IMR-90 (cell line): Measurements from ENCODE around the gene SLC18B1. TPM values are rescaled to one million over a fixed set of nuclear protein-coding genes. Genes with fewer than 3 reads are reported as not detected.

Experiments
- ATAC-seq: fragments of 200-7000 bp; cut with Tn5 transposase; 2 replicates; pipeline ENCODE4 v1.9.1; 2020; ENCODE audit warnings: low read depth, mild to moderate bottlenecking, moderate library complexity
- BruUV-seq: library from RNA; stranded (reverse); fragments of 400-500 nt; replicated peaks from 2 replicates; lab custom pipeline; 2021; lab: Mats Ljungman, UMichigan
- CTCF ChIA-PET: fragments of 300-600 bp; formaldehyde crosslinking; extraction: SDS; loops from one replicate; lab custom pipeline; 2021; ENCODE audit warnings: antibody characterized with exemption; lab: Yijun Ruan, JAX
- POLR2A ChIA-PET: fragments of 300-600 bp; sonication (Branson Sonifier 250); formaldehyde crosslinking; loops from one replicate; lab custom pipeline; 2022; ENCODE audit warnings: antibody characterized with exemption; ENCODE audit not compliant: unreplicated experiment; lab: Charles Lee
- DNase-seq: peaks from one replicate; pipeline ENCODE4 v3.0.0; 2013
- H2AFZ ChIP-seq: replicated peaks from 2 replicates; pipeline ENCODE3; 2013; ENCODE audit warnings: low read length, mild to moderate bottlenecking; ENCODE audit not compliant: poor library complexity
- H2AK5ac ChIP-seq: 2 replicates; pipeline ENCODE4 v1.6.1; 2013; ENCODE audit warnings: low read depth, low read length, inconsistent platforms
- H2AK9ac ChIP-seq: replicated peaks from 2 replicates; pipeline ENCODE3; 2013; ENCODE audit warnings: mild to moderate bottlenecking, low read depth, low read length, moderate library complexity; ENCODE audit not compliant: poor library complexity
- H2BK120ac ChIP-seq: 2 replicates; pipeline ENCODE4 v1.6.1; 2013; ENCODE audit warnings: low read depth, low read length, inconsistent platforms
- H2BK15ac ChIP-seq: 3 replicates; pipeline ENCODE4 v1.6.1; 2013; ENCODE audit warnings: low read depth, low read length, inconsistent platforms
- H2BK20ac ChIP-seq: 2 replicates; pipeline ENCODE4 v1.6.1; 2013; ENCODE audit warnings: low read depth, mild to moderate bottlenecking, inconsistent platforms, low read length, moderate library complexity
- H2BK5ac ChIP-seq: 2 replicates; pipeline ENCODE4 v1.6.1; 2013; ENCODE audit warnings: mild to moderate bottlenecking, low read depth, low read length, inconsistent platforms; ENCODE audit not compliant: poor library complexity, severe bottlenecking
- H3K14ac ChIP-seq: replicated peaks from 2 replicates; pipeline ENCODE4 v1.6.1; 2013; ENCODE audit warnings: low read depth, low read length, inconsistent platforms
- H3K18ac ChIP-seq: 2 replicates; pipeline ENCODE4 v1.6.1; 2013; ENCODE audit warnings: low read depth, low read length, control low read depth
- H3K23ac ChIP-seq: 2 replicates; pipeline ENCODE4 v1.6.1; 2013; ENCODE audit warnings: low read depth, low read length, inconsistent platforms
- H3K27ac ChIP-seq: 2 replicates; pipeline ENCODE4 v1.5.1; 2013; ENCODE audit warnings: mild to moderate bottlenecking, control low read depth, low read length; ENCODE audit not compliant: insufficient read depth
- H3K27me3 ChIP-seq: 2 replicates; pipeline ENCODE4 v1.6.1; 2013; ENCODE audit warnings: low read length; ENCODE audit not compliant: control insufficient read depth, insufficient read depth
- H3K36me3 ChIP-seq: 2 replicates; pipeline ENCODE4 v1.6.1; 2013; ENCODE audit warnings: low read length, mixed read lengths; ENCODE audit not compliant: control insufficient read depth, insufficient read depth
- H3K4ac ChIP-seq: 2 replicates; pipeline ENCODE4 v1.6.1; 2013; ENCODE audit warnings: low read depth, low read length, inconsistent platforms
- H3K4me1 ChIP-seq: 2 replicates; pipeline ENCODE4 v1.6.1; 2013; ENCODE audit warnings: low read length, mixed read lengths; ENCODE audit not compliant: control insufficient read depth, insufficient read depth
- H3K4me2 ChIP-seq: 2 replicates; pipeline ENCODE4 v1.6.1; 2013; ENCODE audit warnings: low read depth, mild to moderate bottlenecking, control low read depth, low read length, moderate library complexity
- H3K4me3 ChIP-seq: 2 replicates; pipeline ENCODE4 v1.5.1; 2013; ENCODE audit warnings: low read depth, mild to moderate bottlenecking, control low read depth, low read length, moderate library complexity; ENCODE audit not compliant: insufficient read depth
- H3K56ac ChIP-seq: 2 replicates; pipeline ENCODE4 v1.6.1; 2013; ENCODE audit warnings: low read length, inconsistent platforms; ENCODE audit not compliant: insufficient read depth; ENCODE audit errors: extremely low read depth
- H3K79me1 ChIP-seq, 2 experiments: 2 replicates each; pipeline ENCODE4 v1.6.1; 2013; ENCODE audit warnings: low read length in 2 of 2, inconsistent platforms in 1 of 2, low read depth in 1 of 2
- H3K9ac ChIP-seq: 2 replicates; pipeline ENCODE4 v1.6.1; 2013; ENCODE audit warnings: low read depth, low read length, control low read depth
- H3K9me1 ChIP-seq: 2 replicates; pipeline ENCODE4 v1.6.1; 2013; ENCODE audit warnings: low read length, inconsistent platforms; ENCODE audit not compliant: insufficient read depth
- H3K9me3 ChIP-seq: 2 replicates; pipeline ENCODE4 v1.6.1; 2013; ENCODE audit warnings: low read length; ENCODE audit not compliant: control insufficient read depth, insufficient read depth
- H4K20me1 ChIP-seq: 2 replicates; pipeline ENCODE4 v1.6.1; 2013; ENCODE audit warnings: low read length, inconsistent platforms; ENCODE audit not compliant: insufficient read depth
- H4K5ac ChIP-seq: 2 replicates; pipeline ENCODE4 v1.6.1; 2013; ENCODE audit warnings: mild to moderate bottlenecking, low read depth, low read length, control low read depth
- H4K8ac ChIP-seq, 2 experiments: 2 replicates each; pipeline ENCODE4 v1.6.1; 2013; ENCODE audit warnings: low read depth in 2 of 2, low read length in 2 of 2, control low read depth in 1 of 2, inconsistent platforms in 1 of 2
- H4K91ac ChIP-seq: 2 replicates; pipeline ENCODE4 v1.6.1; 2013; ENCODE audit warnings: low read depth, low read length, inconsistent platforms; ENCODE audit not compliant: insufficient read depth
- BHLHE40 ChIP-seq: fragments of 150-350 bp; IDR thresholded peaks from 2 replicates; pipeline ENCODE4 v1.6.1; 2016; ENCODE audit warnings: mild to moderate bottlenecking, low read depth, low read length
- CHD1 ChIP-seq: IDR thresholded peaks from 2 replicates; pipeline ENCODE4 v1.6.1; 2012; ENCODE audit warnings: low read depth, low read length, improper control_type of control experiment
- FOS ChIP-seq: fragments of 150-350 bp; IDR thresholded peaks from 2 replicates; pipeline ENCODE4 v1.6.1; 2016; ENCODE audit warnings: low read depth, low read length
- MAFK ChIP-seq: IDR thresholded peaks from 2 replicates; pipeline ENCODE4 v1.6.1; 2012; ENCODE audit warnings: low read depth, low read length, improper control_type of control experiment
- MAZ ChIP-seq: IDR thresholded peaks from 2 replicates; pipeline ENCODE4 v1.6.1; 2012; ENCODE audit warnings: low read depth, mild to moderate bottlenecking, low read length, improper control_type of control experiment, moderate library complexity, borderline replicate concordance
- MXI1 ChIP-seq: IDR thresholded peaks from 2 replicates; pipeline ENCODE4 v1.6.1; 2012; ENCODE audit warnings: low read depth, mild to moderate bottlenecking, low read length, moderate library complexity, borderline replicate concordance
- NFE2L2 ChIP-seq: fragments of 150-350 bp; IDR thresholded peaks from 2 replicates; pipeline ENCODE4 v1.6.1; 2016; ENCODE audit warnings: low read depth, mild to moderate bottlenecking, low read length
- POLR2A ChIP-seq: IDR thresholded peaks from 2 replicates; pipeline ENCODE4 v1.6.1; 2012; ENCODE audit warnings: mild to moderate bottlenecking, low read depth, low read length
- RAD21 ChIP-seq: IDR thresholded peaks from 2 replicates; pipeline ENCODE4 v1.6.1; 2012; ENCODE audit warnings: low read length, improper control_type of control experiment
- RCOR1 ChIP-seq: IDR thresholded peaks from 2 replicates; pipeline ENCODE4 v1.6.1; 2012; ENCODE audit warnings: mild to moderate bottlenecking, low read length, improper control_type of control experiment; ENCODE audit not compliant: insufficient replicate concordance
- RFX5 ChIP-seq: IDR thresholded peaks from 2 replicates; pipeline ENCODE4 v1.8.0; 2012; ENCODE audit warnings: low read depth, mild to moderate bottlenecking, low read length, moderate library complexity
- SMC3 ChIP-seq: fragments of 150-350 bp; IDR thresholded peaks from 2 replicates; pipeline ENCODE4 v1.6.1; 2016; ENCODE audit warnings: low read depth, mild to moderate bottlenecking, antibody characterized with exemption, low read length, moderate library complexity
- WGBS, 2 experiments: methylation state at CpG; one replicate each; pipeline versions ENCODE4 v1.1.5 to v1.1.7; 2013; ENCODE audit warnings: missing lambda C conversion rate in 2 of 2; ENCODE audit not compliant: insufficient read length in 1 of 2; ENCODE audit errors: extremely low coverage in 2 of 2; 5-methylcytosine and 5-hydroxymethylcytosine counted together
- dilution Hi-C: fragments of 300-500 bp; cut with HindIII; formaldehyde crosslinking; loops from one replicate; pipeline ENCODE4 v1.14.3; 2018; ENCODE audit warnings: low sequenced_read_pairs; ENCODE audit not compliant: unreplicated experiment
- in situ Hi-C: fragments of 300-500 bp; cut with MboI; formaldehyde crosslinking; loops from 3 replicates; pipeline ENCODE4 v1.14.3; 2019; ENCODE audit warnings: low sequenced_read_pairs, inconsistent platforms, mixed read lengths
- intact Hi-C: fragments of 100-400 bp; cut with micrococcal nuclease; formaldehyde crosslinking; loops from 2 replicates; pipeline ENCODE4 v1.10.0; 2022
- polyA plus RNA-seq, 3 experiments: library from polyadenylated mRNA; depleted of rRNA; stranded (reverse); fragments of >200 nt; gene quantifications; 2 replicates each; pipeline ENCODE4 v1.2.3, GENCODE V29; 2012; ENCODE audit warnings: low replicate concordance in 1 of 3
- total RNA-seq: library from RNA; depleted of rRNA; stranded (reverse); fragments of >200 nt; gene quantifications from 2 replicates; pipeline ENCODE4 v1.2.3, GENCODE V29; 2012
- TF ChIP-seq, protein P1 (sequence below): conservative IDR thresholded peaks from 2 replicates; pipeline ENCODE4 v1.5.1; 2012; ENCODE audit warnings: mild to moderate bottlenecking, low read depth, low read length, improper control_type of control experiment
- TF ChIP-seq, protein P2 (sequence below): fragments of 150-350 bp; IDR thresholded peaks from 2 replicates; pipeline ENCODE4 v1.6.1; 2017; ENCODE audit warnings: mild to moderate bottlenecking, antibody characterized with exemption, low read length, low read depth

Gene SLC18B1
- total and polyA plus RNA-seq, 2 of the 4 experiments (the other 2 are of a cell fraction), result 2.4 to 2.5 TPM

DNA sequence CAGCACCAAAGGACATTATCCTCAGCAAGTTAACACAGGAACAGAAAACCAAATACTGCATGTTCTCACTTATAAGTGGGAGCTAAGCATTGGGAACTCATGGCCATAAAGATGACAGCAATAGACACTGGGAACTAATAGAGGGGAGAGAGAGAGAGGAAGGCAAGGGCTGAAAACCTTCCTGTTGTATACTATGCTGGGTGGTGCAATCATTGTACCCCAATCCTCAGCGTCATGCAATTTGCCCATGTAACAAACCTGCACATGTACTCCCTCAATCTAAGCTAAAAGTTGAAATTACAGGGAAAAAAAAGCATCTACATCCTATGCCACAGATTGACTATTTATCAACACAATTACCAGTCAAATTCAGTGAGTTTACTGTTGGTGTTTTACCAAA, 64.6 kb downstream of the SLC18B1 start:
- Histone ChIP-seq H2BK15ac (peak overlapping the region; percentile 80; the same call in 2 of the 3 replicates), H3K4me3 (no peak overlapping the region), H4K8ac (0 out of 4 replicates have a peak overlapping the region, but pooled peaks of 1 of the 2 experiments have one; percentile 35), H2BK120ac (peak overlapping the region; percentile 56), H3K9me1 (peaks cover 7% of the 10 kb centered on the region; the same call in 1 of the 2 replicates), H2AK9ac (no peak overlapping the region), H3K27ac (no peak overlapping the region), H3K4ac (peak overlapping the region; percentile 15; the same call in 1 of the 2 replicates), H3K56ac (no peak overlapping the region), H3K4me2 (no peak overlapping the region), H3K9ac (no peak overlapping the region), H4K20me1 (no peaks in the 10 kb centered on the region), H3K27me3 (no peaks in the 10 kb centered on the region), H2AK5ac (peak overlapping the region; percentile 59; the same call in 1 of the 2 replicates), H3K36me3 (no peaks in the 10 kb centered on the region), H3K18ac (peak overlapping the region; percentile 75), H4K5ac (peak overlapping the region; percentile 48; the same call in 1 of the 2 replicates), H3K79me1 (no peaks in the 10 kb centered on the region), H3K9me3 (no peaks in the 10 kb centered on the region), H2BK5ac (peak overlapping the region; percentile 44), H3K4me1 (peaks cover 15% of the 10 kb centered on the region), H3K14ac (peak overlapping the region; percentile 25; the same call in 1 of the 2 replicates), H2AFZ (no peak overlapping the region), H4K91ac (0 out of 2 replicates have a peak overlapping the region, but pooled peaks have one; percentile 21), H2BK20ac (peak overlapping the region; percentile 70; the same call in 1 of the 2 replicates), H3K23ac (no peak overlapping the region)
- ATAC-seq, result no peak
- ChIA-PET CTCF (interaction anchor here (0.7 kb wide), 1 partner anchor 57 kb away, joined by 3 read pairs; no protein-coding TSS in a partner anchor), POLR2A (no interaction called here)
- intact Hi-C loops, result no loop called here
- no peak for TF ChIP-seq SMC3
- no peak for TF ChIP-seq MXI1
- TF ChIP-seq POLR2A, result no peak
- TF ChIP-seq, protein P1, sequence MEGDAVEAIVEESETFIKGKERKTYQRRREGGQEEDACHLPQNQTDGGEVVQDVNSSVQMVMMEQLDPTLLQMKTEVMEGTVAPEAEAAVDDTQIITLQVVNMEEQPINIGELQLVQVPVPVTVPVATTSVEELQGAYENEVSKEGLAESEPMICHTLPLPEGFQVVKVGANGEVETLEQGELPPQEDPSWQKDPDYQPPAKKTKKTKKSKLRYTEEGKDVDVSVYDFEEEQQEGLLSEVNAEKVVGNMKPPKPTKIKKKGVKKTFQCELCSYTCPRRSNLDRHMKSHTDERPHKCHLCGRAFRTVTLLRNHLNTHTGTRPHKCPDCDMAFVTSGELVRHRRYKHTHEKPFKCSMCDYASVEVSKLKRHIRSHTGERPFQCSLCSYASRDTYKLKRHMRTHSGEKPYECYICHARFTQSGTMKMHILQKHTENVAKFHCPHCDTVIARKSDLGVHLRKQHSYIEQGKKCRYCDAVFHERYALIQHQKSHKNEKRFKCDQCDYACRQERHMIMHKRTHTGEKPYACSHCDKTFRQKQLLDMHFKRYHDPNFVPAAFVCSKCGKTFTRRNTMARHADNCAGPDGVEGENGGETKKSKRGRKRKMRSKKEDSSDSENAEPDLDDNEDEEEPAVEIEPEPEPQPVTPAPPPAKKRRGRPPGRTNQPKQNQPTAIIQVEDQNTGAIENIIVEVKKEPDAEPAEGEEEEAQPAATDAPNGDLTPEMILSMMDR, result no peak
- TF ChIP-seq RCOR1, result no peak
- no peak for TF ChIP-seq RAD21
- no peak for TF ChIP-seq MAZ
- TF ChIP-seq NFE2L2, result no peak
- TF ChIP-seq, protein P2, sequence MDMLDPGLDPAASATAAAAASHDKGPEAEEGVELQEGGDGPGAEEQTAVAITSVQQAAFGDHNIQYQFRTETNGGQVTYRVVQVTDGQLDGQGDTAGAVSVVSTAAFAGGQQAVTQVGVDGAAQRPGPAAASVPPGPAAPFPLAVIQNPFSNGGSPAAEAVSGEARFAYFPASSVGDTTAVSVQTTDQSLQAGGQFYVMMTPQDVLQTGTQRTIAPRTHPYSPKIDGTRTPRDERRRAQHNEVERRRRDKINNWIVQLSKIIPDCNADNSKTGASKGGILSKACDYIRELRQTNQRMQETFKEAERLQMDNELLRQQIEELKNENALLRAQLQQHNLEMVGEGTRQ, result no peak
- TF ChIP-seq CHD1, result no peak
- no peak for TF ChIP-seq FOS
- no peak for TF ChIP-seq RFX5
- TF ChIP-seq MAFK, result no peak
- no peak for TF ChIP-seq BHLHE40
- dilution Hi-C loops, result no loop called here
- no peak for DNase-seq
- in situ Hi-C loops, result no loop called here
- BruUV-seq, result no TSS peak
- WGBS, 2 experiments, result no CpG with 5 or more reads among the region's 1 CpG
